Iris pigment epithelial cell (primary cell): ENCODE data around the gene EVL.
A peak's percentile ranks its signal among the peaks of the same experiment; 100 is the strongest.

Source experiments
- DNase-seq: peaks from one replicate; pipeline ENCODE4 v3.0.0-alpha.2; 2011; ENCODE audit warnings: low read depth

EVL gene

GRCh38 chr14:100084591-100084990 is 19.4 kb downstream of the EVL start:
- DNase-seq = no peak

- DNase-seq = no peak
These were observed 20.2 kb downstream of the EVL start for GRCh38 chr14:100085462-100085861.

GRCh38 chr14:100086361-100086760 is 21.1 kb downstream of the EVL start:
- DNase-seq = no peak

- no peak for DNase-seq
These were observed 23.0 kb downstream of the EVL start for GRCh38 chr14:100088226-100088625.

GRCh38 chr14:100091386-100091785 is 26.2 kb downstream of the EVL start:
- no peak for DNase-seq

GRCh38 chr14:100092832-100093231 is 27.6 kb downstream of the EVL start:
- no peak for DNase-seq

GRCh38 chr14:100093319-100093718 is 28.1 kb downstream of the EVL start:
- no peak for DNase-seq

GRCh38 chr14:100096656-100097055 is 31.4 kb downstream of the EVL start:
- DNase-seq = peak; percentile 81

GRCh38 chr14:100098171-100098570 is 32.9 kb downstream of the EVL start:
- no peak for DNase-seq

- DNase-seq = no peak
These were observed 34.9 kb downstream of the EVL start for GRCh38 chr14:100100032-100100703.

GRCh38 chr14:100102156-100102785 is 37.0 kb downstream of the EVL start:
- no peak for DNase-seq

- no peak for DNase-seq
These were observed 38.2 kb downstream of the EVL start for GRCh38 chr14:100103250-100104005.

- no peak for DNase-seq
These were observed 38.8 kb downstream of the EVL start for GRCh38 chr14:100104006-100104352.

GRCh38 chr14:100104523-100105300 is 39.5 kb downstream of the EVL start:
- peak; percentile 75 for DNase-seq

- no peak for DNase-seq
These were observed 40.3 kb downstream of the EVL start for GRCh38 chr14:100105357-100106169.

- DNase-seq = no peak
These were observed 41.3 kb downstream of the EVL start for GRCh38 chr14:100106250-100107112.

GRCh38 chr14:100107236-100107635 is 42.0 kb downstream of the EVL start:
- DNase-seq = no peak

GRCh38 chr14:100108042-100108825 is 43.0 kb downstream of the EVL start:
- DNase-seq = peak; percentile 49

GRCh38 chr14:100108840-100109593 is 43.8 kb downstream of the EVL start:
- peak; percentile 21 for DNase-seq
